Gastroesophageal sphincter (tissue), 4 donors: ENCODE measurements around the gene VWA2. TPM values are rescaled to one million over a fixed set of nuclear protein-coding genes. Genes with fewer than 3 reads are reported as not detected.

ENCODE experiments used
- ATAC-seq: fragments of 150-250 bp; one replicate; pipeline ENCODE4 v1.9.1; 2016; ENCODE audit warnings: mild to moderate bottlenecking, moderate library complexity
- H3K27ac ChIP-seq, 4 donors: fragments of 200-600 bp; sonication (generic) in 3 of 4; 1 replicate in 3 of 4; 2 replicates in 1 of 4; pipeline ENCODE4 v1.5.1; 2016 to 2019
- H3K27me3 ChIP-seq: fragments of 200-600 bp; sonication (generic); one replicate; pipeline ENCODE4 v1.5.1; 2019
- H3K36me3 ChIP-seq, 2 donors: fragments of 200-600 bp; sonication (generic); one replicate each; pipeline ENCODE4 v1.5.1; 2019; ENCODE audit warnings: control low read depth in 1 of 2
- H3K4me1 ChIP-seq, 3 donors: fragments of 200-600 bp; sonication (generic); 1 replicate in 2 of 3; 2 replicates in 1 of 3; pipeline ENCODE4 v1.5.1; 2016 to 2019; ENCODE audit warnings: control low read depth in 2 of 3
- H3K4me3 ChIP-seq, 2 donors: fragments of 200-600 bp; sonication (generic); one replicate each; pipeline ENCODE4 v1.5.1; 2019; ENCODE audit warnings: mild to moderate bottlenecking in 1 of 2, moderate library complexity in 1 of 2
- H3K9me3 ChIP-seq, 3 donors: fragments of 200-600 bp; sonication (generic); one replicate each; pipeline ENCODE4 v1.5.1; 2017 to 2019; ENCODE audit warnings: control low read depth in 2 of 3
- EP300 ChIP-seq: sonication (generic); formaldehyde crosslinking; IDR thresholded peaks from one replicate; pipeline ENCODE4 v1.6.1; 2017; ENCODE audit warnings: antibody characterized with exemption, mild to moderate bottlenecking
- POLR2A ChIP-seq, 2 donors: fragments of 450-650 bp; IDR thresholded peaks; one replicate each; pipeline ENCODE4 v1.6.1; 2017; ENCODE audit warnings: antibody characterized with exemption in 2 of 2, mild to moderate bottlenecking in 2 of 2, moderate library complexity in 1 of 2
- POLR2AphosphoS5 ChIP-seq: sonication (generic); formaldehyde crosslinking; IDR thresholded peaks from one replicate; pipeline ENCODE4 v1.6.1; 2017; ENCODE audit warnings: antibody characterized with exemption
- WGBS, 2 donors: methylation state at CpG; one replicate each; pipeline ENCODE4 v1.1.5; 2018; ENCODE audit warnings: low coverage in 1 of 2; 5-methylcytosine and 5-hydroxymethylcytosine counted together
- total RNA-seq, 4 donors: library from RNA; depleted of rRNA; stranded (reverse); fragments of >200 nt; gene quantifications; one replicate each; pipeline ENCODE4 v1.1.0, GENCODE V29; 2016
- TF ChIP-seq, protein P1 (sequence below), 4 experiments: fragments of 200-600 bp in 2 of 4; fragments of 450-650 bp in 2 of 4; sonication (generic) in 1 of 4; IDR thresholded peaks; one replicate each; pipeline ENCODE4 v1.5.1; 2017 to 2019; ENCODE audit warnings: antibody characterized with exemption in 4 of 4, mild to moderate bottlenecking in 2 of 4, moderate library complexity in 2 of 4

VWA2 gene
- total RNA-seq, 4 donors from 2014 or later = 0.13 to 0.25 TPM; not detected in 2

DNA sequence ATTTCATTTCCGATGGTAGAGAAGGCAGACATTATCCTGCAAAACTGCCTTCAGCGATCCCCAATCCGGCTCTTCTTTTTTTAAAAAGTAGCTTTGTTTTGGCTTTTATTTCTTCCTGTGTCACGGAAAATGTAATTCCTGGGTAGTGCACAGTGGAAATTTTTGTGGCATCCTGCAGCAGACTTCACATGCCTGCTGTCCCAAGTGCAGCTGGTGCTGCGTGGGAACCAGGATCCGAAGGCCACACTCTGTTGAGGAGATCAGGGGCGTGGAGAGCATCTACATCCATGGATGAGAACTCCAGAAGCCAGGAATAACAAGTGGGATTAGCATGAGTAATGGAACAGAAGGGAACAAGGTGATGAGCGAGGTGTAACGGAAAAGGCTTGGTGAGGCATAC, 4.6 kb downstream of the VWA2 start:
- no peak overlapping the region for H3K4me3 ChIP-seq
- no peaks in the 10 kb centered on the region for H3K9me3 ChIP-seq
- ATAC-seq = no peak
- H3K4me1 ChIP-seq = peaks cover 0 to 13% (median 7%) of the 10 kb centered on the region in 3 donors
- H3K27me3 ChIP-seq = peaks cover 63% of the 10 kb centered on the region
- H3K36me3 ChIP-seq = no peaks in the 10 kb centered on the region
- H3K27ac ChIP-seq = no peak overlapping the region
- WGBS, 2 donors = 69 to 73% methylated on average over 3 to 7 of the region's 9 CpGs
- TF ChIP-seq POLR2A (IDR thresholded peaks at IDR 0.05) (no peak), EP300 (no peak), POLR2AphosphoS5 (no peak)
- TF ChIP-seq, protein P1, sequence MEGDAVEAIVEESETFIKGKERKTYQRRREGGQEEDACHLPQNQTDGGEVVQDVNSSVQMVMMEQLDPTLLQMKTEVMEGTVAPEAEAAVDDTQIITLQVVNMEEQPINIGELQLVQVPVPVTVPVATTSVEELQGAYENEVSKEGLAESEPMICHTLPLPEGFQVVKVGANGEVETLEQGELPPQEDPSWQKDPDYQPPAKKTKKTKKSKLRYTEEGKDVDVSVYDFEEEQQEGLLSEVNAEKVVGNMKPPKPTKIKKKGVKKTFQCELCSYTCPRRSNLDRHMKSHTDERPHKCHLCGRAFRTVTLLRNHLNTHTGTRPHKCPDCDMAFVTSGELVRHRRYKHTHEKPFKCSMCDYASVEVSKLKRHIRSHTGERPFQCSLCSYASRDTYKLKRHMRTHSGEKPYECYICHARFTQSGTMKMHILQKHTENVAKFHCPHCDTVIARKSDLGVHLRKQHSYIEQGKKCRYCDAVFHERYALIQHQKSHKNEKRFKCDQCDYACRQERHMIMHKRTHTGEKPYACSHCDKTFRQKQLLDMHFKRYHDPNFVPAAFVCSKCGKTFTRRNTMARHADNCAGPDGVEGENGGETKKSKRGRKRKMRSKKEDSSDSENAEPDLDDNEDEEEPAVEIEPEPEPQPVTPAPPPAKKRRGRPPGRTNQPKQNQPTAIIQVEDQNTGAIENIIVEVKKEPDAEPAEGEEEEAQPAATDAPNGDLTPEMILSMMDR (IDR thresholded peaks at IDR 0.05) = no peak

DNA sequence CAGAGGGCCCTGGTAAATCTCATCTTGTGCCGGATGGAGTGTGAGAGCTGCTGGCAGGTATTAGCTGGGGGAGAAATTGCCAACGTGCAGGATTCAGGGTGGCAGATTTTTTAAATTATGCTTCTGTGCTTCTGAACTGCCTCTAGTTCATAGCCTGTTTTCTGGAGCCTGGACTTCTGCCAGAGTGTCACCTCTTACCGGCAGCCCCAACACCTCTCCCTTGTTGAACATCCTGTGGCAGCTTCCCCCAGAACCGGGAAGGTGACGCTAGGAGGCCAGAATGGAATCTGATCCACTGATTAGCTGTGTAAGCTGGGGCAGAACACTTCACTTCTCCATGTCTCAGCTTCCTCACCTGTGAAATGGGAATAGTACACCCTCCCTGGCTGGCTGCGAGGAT, 5.1 kb downstream of the VWA2 start:
- H3K4me3 ChIP-seq = no peak overlapping the region
- H3K4me1 ChIP-seq = peaks cover 0 to 9% (median 4%) of the 10 kb centered on the region in 3 donors
- TF ChIP-seq POLR2AphosphoS5 (no peak), EP300 (no peak), POLR2A (IDR thresholded peaks at IDR 0.05) (no peak)
- TF ChIP-seq, protein P1 (IDR thresholded peaks at IDR 0.05) = no peak
- H3K9me3 ChIP-seq = no peaks in the 10 kb centered on the region
- no peak overlapping the region for H3K27ac ChIP-seq
- ATAC-seq = no peak
- WGBS, 2 donors = 47 to 56% methylated on average over 3 to 5 of the region's 6 CpGs
- peaks cover 63% of the 10 kb centered on the region for H3K27me3 ChIP-seq
- H3K36me3 ChIP-seq = no peaks in the 10 kb centered on the region

DNA sequence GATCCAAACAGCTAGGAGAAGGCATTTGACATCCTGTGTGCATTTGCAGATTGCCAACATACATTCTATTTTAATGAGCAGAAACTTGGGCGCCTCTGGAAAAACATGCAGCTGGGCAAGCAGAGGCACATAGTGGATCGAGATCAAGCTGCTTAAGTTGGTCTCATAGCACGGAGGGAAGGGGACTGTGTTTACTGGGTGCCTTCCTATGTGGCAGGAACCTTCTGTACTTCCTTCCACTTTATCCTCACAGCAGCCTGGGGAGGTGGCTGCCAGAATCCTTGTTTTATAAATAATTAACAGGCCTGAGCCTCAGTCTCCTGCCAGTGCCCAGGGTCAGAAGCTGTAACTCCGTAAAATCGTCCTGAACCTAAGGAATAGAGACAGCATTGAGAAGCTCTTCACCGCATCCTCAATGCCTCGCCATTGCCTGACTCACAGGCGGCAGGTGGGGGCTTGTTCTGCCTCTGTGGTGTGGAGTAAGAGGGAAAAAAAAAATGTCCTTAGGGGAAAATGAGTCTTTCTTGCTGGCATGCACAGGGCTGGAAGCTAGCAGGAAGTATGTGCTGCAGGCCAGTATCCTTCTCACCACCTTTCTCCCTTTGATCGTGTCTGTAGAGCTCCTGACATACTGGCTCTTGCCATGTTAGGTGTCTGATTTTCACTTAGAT, 6.2 kb downstream of the VWA2 start:
- TF ChIP-seq EP300 (no peak), POLR2AphosphoS5 (no peak), POLR2A (IDR thresholded peaks at IDR 0.05) (no peak)
- TF ChIP-seq, protein P1 (IDR thresholded peaks at IDR 0.05) = no peak
- no peak overlapping the region for H3K4me3 ChIP-seq
- no peaks in the 10 kb centered on the region for H3K36me3 ChIP-seq
- H3K27ac ChIP-seq = no peak overlapping the region
- H3K27me3 ChIP-seq = peaks cover 52% of the 10 kb centered on the region
- H3K4me1 ChIP-seq = no peaks in the 10 kb centered on the region
- ATAC-seq = no peak
- 60 to 61% methylated on average over 2 to 5 of the region's 9 CpGs for WGBS, 2 donors
- no peaks in the 10 kb centered on the region for H3K9me3 ChIP-seq

DNA sequence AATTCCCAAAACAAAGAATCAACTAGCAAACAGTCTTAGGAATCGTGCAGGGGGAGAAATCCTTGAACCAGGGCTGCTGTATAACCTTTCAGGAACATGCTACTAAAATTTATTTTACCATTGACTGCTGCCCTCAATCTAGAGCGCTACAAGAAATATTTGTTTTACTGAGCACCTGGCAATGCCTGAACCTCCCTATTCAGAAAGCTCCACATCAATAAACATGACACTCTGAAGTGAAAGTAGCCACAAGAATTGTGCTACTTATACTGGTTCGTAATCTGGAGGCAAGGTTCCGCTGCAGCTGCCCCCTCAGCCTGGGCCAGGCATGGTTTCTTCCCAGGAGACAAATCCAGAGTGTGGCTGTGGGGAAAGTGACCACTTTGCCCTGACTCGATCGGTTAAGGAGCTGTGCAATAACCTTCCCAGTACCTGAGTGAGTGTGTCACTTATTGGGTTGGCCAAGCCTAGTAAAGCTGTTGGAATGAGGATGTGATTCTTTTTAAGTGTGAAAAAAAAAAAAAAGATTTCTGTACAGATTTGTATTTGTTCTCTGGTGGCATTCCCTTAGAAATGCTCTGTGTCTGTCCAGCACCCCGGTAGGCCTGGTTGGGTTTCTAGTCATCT, 7.7 kb downstream of the VWA2 start:
- no peak overlapping the region for H3K27ac ChIP-seq
- 66 to 70% methylated on average over 4 to 7 of the region's 7 CpGs for WGBS, 2 donors
- H3K9me3 ChIP-seq = no peaks in the 10 kb centered on the region
- H3K27me3 ChIP-seq = peaks cover 42% of the 10 kb centered on the region
- H3K4me3 ChIP-seq = no peak overlapping the region
- H3K36me3 ChIP-seq = no peaks in the 10 kb centered on the region
- no peaks in the 10 kb centered on the region for H3K4me1 ChIP-seq
- ATAC-seq = no peak
- TF ChIP-seq, protein P1 (IDR thresholded peaks at IDR 0.05) = no peak
- TF ChIP-seq EP300 = no peak
- no peak for TF ChIP-seq POLR2A (IDR thresholded peaks at IDR 0.05)
- no peak for TF ChIP-seq POLR2AphosphoS5

DNA sequence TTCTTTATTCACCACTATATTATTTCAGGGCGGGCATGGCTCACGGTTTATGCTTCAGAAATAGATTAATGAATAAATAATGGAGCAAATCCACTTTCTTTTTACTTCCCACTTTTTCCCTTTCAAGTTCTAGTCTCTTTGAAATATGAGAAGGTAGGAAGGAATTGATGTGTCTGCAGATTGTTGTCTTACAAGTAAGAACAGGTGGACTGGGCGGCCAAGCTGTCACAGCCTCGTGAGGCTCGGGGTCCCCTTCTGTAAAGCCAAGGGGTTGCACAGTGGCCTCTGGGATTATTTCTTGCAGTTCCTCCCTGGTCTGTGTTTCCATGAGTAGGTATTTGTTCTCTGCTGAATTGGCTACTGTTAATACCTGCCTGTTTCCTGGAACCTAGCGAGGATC, 11.2 kb downstream of the VWA2 start:
- TF ChIP-seq POLR2A (IDR thresholded peaks at IDR 0.05) (no peak), POLR2AphosphoS5 (no peak), EP300 (no peak)
- TF ChIP-seq, protein P1 (IDR thresholded peaks at IDR 0.05) = no peak
- peaks cover 17% of the 10 kb centered on the region for H3K27me3 ChIP-seq
- no peaks in the 10 kb centered on the region for H3K36me3 ChIP-seq
- no peak overlapping the region for H3K4me3 ChIP-seq
- H3K4me1 ChIP-seq = no peaks in the 10 kb centered on the region
- ATAC-seq = no peak
- WGBS, 2 donors = 68 to 89% methylated on average over 3 to 4 of the region's 6 CpGs
- H3K27ac ChIP-seq = no peak overlapping the region
- H3K9me3 ChIP-seq = no peaks in the 10 kb centered on the region
